Measurements from ENCODE around the gene ASL.

DNA sequence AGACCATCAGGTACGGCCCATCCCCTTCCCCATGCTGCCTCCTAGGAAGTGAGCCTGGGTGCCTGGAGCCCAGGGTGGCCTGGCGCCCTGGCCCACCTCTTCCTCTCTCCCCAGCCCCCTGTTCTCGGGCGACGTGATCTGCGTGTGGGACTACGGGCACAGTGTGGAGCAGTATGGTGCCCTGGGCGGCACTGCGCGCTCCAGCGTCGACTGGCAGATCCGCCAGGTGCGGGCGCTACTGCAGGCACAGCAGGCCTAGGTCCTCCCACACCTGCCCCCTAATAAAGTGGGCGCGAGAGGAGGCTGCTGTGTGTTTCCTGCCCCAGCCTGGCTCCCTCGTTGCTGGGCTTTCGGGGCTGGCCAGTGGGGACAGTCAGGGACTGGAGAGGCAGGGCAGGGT, 17.0 kb downstream of the ASL start:
- TF ChIP-seq, protein P1, sequence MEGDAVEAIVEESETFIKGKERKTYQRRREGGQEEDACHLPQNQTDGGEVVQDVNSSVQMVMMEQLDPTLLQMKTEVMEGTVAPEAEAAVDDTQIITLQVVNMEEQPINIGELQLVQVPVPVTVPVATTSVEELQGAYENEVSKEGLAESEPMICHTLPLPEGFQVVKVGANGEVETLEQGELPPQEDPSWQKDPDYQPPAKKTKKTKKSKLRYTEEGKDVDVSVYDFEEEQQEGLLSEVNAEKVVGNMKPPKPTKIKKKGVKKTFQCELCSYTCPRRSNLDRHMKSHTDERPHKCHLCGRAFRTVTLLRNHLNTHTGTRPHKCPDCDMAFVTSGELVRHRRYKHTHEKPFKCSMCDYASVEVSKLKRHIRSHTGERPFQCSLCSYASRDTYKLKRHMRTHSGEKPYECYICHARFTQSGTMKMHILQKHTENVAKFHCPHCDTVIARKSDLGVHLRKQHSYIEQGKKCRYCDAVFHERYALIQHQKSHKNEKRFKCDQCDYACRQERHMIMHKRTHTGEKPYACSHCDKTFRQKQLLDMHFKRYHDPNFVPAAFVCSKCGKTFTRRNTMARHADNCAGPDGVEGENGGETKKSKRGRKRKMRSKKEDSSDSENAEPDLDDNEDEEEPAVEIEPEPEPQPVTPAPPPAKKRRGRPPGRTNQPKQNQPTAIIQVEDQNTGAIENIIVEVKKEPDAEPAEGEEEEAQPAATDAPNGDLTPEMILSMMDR (IDR thresholded peaks at IDR 0.05): no peak
- no peak for TF ChIP-seq POLR2A (IDR thresholded peaks at IDR 0.05)

Measured in body of pancreas (tissue), 4 donors.